ENCODE results near the gene ELOVL5.

DNA sequence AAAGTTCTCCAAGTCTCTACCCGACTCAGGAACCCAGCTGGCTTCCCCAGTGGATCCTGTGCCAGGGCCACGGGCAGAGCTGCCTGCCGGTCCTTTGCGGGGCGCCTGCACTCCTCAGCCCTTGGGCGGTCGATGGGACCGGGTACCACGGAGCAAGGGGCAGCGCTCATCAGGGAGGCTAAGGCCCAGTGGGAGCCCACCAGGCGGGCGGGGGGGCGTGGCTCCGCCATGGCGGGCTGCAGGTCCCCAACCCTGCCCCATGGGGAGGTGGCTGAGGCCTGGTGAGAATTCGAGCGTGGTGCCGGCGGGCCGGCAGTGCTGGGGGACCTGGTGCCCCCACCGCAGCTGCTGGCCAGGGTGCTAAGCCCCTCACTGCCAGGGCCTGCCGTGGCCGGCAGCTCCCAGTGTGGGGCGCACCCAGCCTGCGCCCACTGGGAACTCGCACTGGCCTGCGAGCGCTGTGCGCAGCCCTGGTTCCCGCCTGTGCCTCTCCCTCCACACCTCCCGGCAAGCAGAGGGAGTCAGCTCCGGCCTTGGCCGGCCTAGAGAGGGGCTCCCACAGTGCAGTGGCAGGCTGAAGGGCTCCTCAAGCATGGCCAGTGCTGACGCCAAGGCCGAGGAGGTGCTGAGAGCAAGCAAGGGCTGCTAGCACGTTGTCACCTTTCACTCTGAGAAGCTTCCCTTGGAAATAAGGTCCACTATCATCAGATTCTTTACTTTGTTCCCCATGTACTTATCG lies 14.8 kb upstream of the ELOVL5 start:
- TF ChIP-seq, protein P1, sequence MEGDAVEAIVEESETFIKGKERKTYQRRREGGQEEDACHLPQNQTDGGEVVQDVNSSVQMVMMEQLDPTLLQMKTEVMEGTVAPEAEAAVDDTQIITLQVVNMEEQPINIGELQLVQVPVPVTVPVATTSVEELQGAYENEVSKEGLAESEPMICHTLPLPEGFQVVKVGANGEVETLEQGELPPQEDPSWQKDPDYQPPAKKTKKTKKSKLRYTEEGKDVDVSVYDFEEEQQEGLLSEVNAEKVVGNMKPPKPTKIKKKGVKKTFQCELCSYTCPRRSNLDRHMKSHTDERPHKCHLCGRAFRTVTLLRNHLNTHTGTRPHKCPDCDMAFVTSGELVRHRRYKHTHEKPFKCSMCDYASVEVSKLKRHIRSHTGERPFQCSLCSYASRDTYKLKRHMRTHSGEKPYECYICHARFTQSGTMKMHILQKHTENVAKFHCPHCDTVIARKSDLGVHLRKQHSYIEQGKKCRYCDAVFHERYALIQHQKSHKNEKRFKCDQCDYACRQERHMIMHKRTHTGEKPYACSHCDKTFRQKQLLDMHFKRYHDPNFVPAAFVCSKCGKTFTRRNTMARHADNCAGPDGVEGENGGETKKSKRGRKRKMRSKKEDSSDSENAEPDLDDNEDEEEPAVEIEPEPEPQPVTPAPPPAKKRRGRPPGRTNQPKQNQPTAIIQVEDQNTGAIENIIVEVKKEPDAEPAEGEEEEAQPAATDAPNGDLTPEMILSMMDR (IDR thresholded peaks at IDR 0.05; ENCODE audit: insufficient read depth, low read length, poor library complexity, severe bottlenecking) = no peak
- no peak for TF ChIP-seq EZH2phosphoT487 (conservative IDR thresholded peaks at IDR 0.05; ENCODE audit: low read length)

All from SU-DHL-6 (cell line).